Nephron progenitor cell (in vitro differentiated cells): Measurements from ENCODE around the gene TMEM63C.

Experiments
- DNase-seq: peaks from one replicate; pipeline ENCODE4 v3.0.0; 2021
- H3K27ac Mint-ChIP-seq: 2 replicates; pipeline ENCODE4 v1.8.0; 2021; ENCODE audit warnings: mild to moderate bottlenecking, moderate library complexity, mixed read lengths
- H3K27me3 Mint-ChIP-seq: 2 replicates; pipeline ENCODE4 v1.8.0; 2021; ENCODE audit warnings: mild to moderate bottlenecking, low read depth, mixed read lengths; ENCODE audit not compliant: poor library complexity
- H3K36me3 Mint-ChIP-seq: 2 replicates; pipeline ENCODE4 v1.8.0; 2021; ENCODE audit warnings: low read depth, mixed read lengths
- H3K4me1 Mint-ChIP-seq: 2 replicates; pipeline ENCODE4 v1.8.0; 2021; ENCODE audit warnings: mixed read lengths
- H3K4me3 Mint-ChIP-seq: 2 replicates; pipeline ENCODE4 v1.8.0; 2021; ENCODE audit warnings: mild to moderate bottlenecking, moderate library complexity, mixed read lengths
- H3K9me3 Mint-ChIP-seq: 2 replicates; pipeline ENCODE4 v1.8.0; 2021; ENCODE audit warnings: mild to moderate bottlenecking, moderate library complexity, mixed read lengths
- TF ChIP-seq, protein P1 (sequence below): fragments of 200-600 bp; sonication (generic); IDR thresholded peaks from 2 replicates; pipeline ENCODE4 v1.5.0; 2021; ENCODE audit warnings: antibody characterized with exemption

The TMEM63C gene

DNA sequence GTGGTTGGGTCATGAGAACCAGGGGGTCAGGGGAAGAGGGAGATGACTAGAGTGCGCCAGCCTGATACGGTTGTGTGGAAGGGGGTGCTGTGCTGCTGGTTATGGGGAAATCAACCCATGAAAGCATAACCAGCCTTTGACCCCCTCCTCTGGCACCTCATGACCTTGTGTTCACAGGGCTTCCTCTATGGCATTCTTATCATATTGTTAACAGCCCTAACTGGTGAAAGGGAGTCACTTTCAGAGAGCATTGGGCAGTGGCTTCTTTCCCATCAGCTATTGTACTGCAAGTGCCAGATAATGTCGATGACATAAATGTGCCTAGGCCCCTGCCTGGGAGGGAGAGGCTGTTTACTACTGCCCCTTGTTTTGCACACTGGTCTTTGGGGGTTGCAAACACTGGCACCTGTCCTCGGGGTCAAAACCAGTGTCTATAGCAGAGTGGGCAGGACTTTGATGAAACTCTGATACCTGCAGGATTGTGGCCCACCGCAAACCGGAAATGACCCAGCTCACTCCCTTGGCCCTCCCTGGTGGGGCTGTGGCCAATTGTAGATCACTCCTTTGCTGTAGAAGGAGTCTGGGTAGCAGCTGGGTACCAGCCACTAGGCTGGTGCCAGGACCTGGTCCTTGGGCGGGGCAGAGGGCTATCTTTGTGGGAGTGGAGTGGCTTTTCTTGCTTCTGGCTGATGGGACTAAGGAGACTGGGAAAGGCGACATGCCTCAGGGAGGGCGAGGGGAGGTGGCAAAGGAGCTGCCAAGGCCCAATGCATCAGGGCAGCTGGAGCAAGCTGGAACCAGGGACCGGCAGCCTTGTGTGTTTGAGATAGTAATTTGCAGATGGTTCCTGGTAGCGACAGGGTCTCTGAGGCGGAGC, 634 bp upstream of the TMEM63C start:
- Mint-ChIP-seq H3K36me3 (no peaks in the 10 kb centered on the region), H3K27ac (no peak overlapping the region), H3K27me3 (peaks cover 34% of the 10 kb centered on the region), H3K4me1 (peaks cover 9% of the 10 kb centered on the region), H3K4me3 (peak overlapping the region; percentile 77), H3K9me3 (no peaks in the 10 kb centered on the region)
- DNase-seq: no peak
- TF ChIP-seq, protein P1, sequence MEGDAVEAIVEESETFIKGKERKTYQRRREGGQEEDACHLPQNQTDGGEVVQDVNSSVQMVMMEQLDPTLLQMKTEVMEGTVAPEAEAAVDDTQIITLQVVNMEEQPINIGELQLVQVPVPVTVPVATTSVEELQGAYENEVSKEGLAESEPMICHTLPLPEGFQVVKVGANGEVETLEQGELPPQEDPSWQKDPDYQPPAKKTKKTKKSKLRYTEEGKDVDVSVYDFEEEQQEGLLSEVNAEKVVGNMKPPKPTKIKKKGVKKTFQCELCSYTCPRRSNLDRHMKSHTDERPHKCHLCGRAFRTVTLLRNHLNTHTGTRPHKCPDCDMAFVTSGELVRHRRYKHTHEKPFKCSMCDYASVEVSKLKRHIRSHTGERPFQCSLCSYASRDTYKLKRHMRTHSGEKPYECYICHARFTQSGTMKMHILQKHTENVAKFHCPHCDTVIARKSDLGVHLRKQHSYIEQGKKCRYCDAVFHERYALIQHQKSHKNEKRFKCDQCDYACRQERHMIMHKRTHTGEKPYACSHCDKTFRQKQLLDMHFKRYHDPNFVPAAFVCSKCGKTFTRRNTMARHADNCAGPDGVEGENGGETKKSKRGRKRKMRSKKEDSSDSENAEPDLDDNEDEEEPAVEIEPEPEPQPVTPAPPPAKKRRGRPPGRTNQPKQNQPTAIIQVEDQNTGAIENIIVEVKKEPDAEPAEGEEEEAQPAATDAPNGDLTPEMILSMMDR: no peak

DNA sequence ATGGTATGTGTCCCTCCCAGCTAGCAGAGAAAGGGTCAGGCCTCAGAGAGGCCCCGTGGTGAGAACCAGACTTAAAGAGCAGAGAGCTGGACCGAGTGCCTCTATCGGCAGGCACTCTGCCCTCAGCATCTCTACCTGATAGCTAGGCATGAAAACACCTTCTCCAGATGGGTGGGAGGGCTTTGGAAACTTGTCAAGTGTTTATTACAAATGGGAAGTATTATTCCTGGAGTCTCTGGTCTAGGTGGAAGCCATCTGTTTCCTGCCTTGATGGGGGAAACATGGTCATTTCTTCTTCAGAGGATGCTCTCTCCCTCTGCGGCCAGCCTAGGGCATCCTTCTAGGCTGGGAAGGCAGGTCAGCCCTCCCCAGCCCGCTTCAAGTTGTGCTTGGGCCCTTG, 2.3 kb downstream of the TMEM63C start:
- no peak for DNase-seq
- Mint-ChIP-seq H3K4me3 (no peak overlapping the region), H3K36me3 (no peaks in the 10 kb centered on the region), H3K27ac (no peak overlapping the region), H3K9me3 (no peaks in the 10 kb centered on the region), H3K4me1 (peaks cover 14% of the 10 kb centered on the region), H3K27me3 (peaks cover 26% of the 10 kb centered on the region)
- TF ChIP-seq, protein P1: no peak

DNA sequence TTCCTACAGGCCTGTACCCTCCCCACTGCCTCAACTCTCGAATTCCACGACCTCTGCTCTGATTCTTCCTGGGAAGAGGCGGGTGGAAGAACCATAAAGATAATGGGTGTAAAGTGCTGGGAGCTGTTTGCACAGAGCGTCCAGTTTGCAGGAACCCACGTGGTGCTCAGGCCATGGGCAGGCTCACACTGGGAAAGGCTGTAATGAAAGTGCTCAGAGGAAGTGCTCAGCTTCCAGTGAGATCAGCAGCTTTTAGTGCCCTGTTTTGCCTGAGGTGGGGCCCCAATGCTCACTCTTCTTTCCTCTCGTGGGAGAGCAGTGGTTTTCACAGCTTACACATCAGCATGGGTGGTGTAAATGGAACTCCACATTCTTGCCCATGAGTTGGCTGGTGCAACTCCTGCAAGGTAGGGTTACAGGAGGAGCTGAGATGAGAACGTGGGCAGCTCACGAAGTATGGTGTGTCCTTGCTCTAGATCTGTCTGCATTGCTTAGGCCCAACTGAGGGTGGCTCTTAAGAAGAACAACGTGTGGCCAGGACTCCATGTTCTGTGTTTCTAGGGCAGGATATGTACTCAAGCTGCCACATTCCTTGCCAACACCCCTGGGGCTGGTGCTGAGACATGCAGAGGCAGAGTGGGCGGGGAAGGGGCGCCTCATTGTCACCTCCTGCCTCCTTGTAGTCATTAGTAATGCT, 2.9 kb downstream of the TMEM63C start:
- Mint-ChIP-seq H3K9me3 (no peaks in the 10 kb centered on the region), H3K4me3 (no peak overlapping the region), H3K27me3 (peaks cover 23% of the 10 kb centered on the region), H3K4me1 (peaks cover 14% of the 10 kb centered on the region), H3K27ac (no peak overlapping the region), H3K36me3 (no peaks in the 10 kb centered on the region)
- no peak for DNase-seq
- TF ChIP-seq, protein P1: no peak

DNA sequence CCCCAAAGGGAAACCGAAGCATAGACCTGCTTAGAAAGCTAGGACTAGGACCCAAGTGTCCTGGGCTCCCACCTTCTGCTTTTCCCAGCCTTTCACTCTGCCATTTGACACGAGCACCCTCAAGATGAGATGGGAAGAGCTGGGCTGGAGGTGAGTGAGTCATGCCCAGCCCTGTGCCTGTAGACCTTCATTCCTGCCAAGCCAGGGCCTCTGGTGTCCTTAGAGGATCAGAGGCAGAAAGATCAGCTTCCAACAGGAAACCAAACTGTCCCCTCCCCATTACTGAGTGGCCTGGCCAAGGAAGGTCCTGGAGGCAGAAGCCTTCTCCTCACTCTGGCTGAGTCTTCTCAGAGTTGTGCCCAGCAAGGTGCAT, 3.5 kb downstream of the TMEM63C start:
- no peaks in the 10 kb centered on the region for H3K9me3 Mint-ChIP-seq
- TF ChIP-seq, protein P1: no peak
- no peak overlapping the region for H3K27ac Mint-ChIP-seq
- no peaks in the 10 kb centered on the region for H3K36me3 Mint-ChIP-seq
- H3K4me3 Mint-ChIP-seq: no peak overlapping the region
- H3K27me3 Mint-ChIP-seq: peaks cover 22% of the 10 kb centered on the region
- DNase-seq: no peak
- H3K4me1 Mint-ChIP-seq: peaks cover 14% of the 10 kb centered on the region

DNA sequence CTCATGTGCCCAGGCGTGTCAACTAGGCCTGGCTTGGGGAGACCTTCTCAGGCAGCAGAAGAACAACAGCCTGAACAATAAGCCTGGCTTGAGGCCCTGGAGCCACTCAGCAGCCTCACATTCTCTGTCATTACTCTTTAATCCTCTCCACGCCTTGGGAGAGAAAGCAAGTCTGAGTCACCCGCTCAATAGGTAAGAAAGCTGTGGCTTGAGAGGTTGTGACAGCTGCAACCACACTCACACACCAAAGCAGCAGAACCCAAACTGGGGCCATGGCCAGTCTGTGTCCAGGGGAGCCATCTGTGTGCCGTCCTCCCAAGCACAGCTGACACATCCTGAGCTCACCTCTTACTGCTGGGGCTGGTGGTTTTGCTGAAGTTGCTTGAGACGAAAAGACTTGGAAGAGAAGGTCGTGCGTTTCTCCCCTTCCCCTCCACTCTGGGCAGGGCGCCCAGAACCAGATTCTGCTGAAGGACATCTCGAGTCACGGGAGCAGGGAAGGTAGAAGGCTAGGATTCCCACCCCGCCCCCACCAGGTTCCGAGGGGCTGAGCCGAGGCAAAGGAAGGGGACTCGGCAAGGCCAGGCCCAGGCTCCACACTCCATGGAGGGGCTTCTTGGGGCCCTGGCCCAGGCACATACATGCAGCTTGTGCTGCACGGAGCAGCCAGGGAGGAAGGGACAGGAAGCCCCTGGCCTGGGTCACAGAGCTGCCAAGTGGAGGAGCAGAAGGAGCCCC, 5.5 kb downstream of the TMEM63C start:
- no peak for DNase-seq
- TF ChIP-seq, protein P1: no peak
- Mint-ChIP-seq H3K27me3 (peaks cover 25% of the 10 kb centered on the region), H3K27ac (no peak overlapping the region), H3K4me3 (no peak overlapping the region), H3K36me3 (no peaks in the 10 kb centered on the region), H3K9me3 (no peaks in the 10 kb centered on the region), H3K4me1 (peaks cover 14% of the 10 kb centered on the region)
